Keratinocyte (primary cell): Measurements from ENCODE around the gene RANBP10.

Experiments used
- EZH2 ChIP-seq: IDR thresholded peaks from one replicate; pipeline ENCODE4 v1.6.1; 2012; ENCODE audit warnings: inconsistent platforms, mild to moderate bottlenecking, low read length, moderate library complexity
- TF ChIP-seq, protein P1 (sequence below), 3 experiments: IDR thresholded peaks in 1 of 3; conservative IDR thresholded peaks in 1 of 3; optimal IDR thresholded peaks in 1 of 3; 2 replicates in 2 of 3; 3 replicates in 1 of 3; pipeline versions ENCODE3 to v1.5.1; 2011; ENCODE audit warnings: low read length in 3 of 3, mild to moderate bottlenecking in 3 of 3, moderate library complexity in 2 of 3, control low read depth in 1 of 3, inconsistent platforms in 1 of 3; ENCODE audit not compliant: insufficient read depth in 2 of 3; ENCODE audit errors: extremely low read depth in 1 of 3

DNA sequence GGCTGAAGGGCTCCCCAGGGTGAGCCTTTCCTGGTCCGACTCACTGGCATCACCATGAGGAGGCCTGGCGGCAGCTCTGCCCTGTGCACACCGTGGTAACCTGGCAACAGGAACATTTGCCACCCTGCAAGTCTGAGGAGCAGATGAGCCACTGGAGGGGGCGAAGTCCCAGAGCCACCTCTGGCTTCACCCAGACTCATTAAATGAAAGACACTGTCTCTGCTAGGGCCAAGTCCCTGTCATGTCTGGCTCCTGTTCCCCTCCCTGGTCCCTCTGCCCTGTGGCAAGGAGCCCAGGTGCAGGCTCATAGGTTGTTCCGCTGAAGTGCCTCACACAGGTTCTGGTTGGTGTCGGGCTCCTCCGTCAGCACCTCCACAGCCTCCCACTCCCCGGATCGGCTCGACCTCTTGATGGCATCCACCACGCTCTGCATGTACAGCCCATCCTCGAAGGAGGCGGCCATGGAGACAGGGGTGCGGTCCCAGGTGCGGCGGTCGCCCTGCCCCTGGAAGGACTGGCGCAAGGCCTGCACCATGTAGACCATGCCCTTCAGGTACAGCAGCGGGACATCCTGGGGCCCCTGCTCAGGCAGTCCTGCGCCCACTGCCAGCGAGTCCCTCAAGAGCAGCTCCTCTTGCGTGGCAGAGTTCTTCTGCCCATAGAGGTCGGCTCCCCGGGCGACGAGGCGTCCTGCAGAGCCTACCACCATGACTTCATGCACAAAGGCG lies 131.3 kb downstream of the RANBP10 start:
- TF ChIP-seq, protein P1, sequence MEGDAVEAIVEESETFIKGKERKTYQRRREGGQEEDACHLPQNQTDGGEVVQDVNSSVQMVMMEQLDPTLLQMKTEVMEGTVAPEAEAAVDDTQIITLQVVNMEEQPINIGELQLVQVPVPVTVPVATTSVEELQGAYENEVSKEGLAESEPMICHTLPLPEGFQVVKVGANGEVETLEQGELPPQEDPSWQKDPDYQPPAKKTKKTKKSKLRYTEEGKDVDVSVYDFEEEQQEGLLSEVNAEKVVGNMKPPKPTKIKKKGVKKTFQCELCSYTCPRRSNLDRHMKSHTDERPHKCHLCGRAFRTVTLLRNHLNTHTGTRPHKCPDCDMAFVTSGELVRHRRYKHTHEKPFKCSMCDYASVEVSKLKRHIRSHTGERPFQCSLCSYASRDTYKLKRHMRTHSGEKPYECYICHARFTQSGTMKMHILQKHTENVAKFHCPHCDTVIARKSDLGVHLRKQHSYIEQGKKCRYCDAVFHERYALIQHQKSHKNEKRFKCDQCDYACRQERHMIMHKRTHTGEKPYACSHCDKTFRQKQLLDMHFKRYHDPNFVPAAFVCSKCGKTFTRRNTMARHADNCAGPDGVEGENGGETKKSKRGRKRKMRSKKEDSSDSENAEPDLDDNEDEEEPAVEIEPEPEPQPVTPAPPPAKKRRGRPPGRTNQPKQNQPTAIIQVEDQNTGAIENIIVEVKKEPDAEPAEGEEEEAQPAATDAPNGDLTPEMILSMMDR (optimal IDR thresholded peaks at IDR 0.05 in 1 of 3, IDR thresholded peaks at IDR 0.05 in 1 of 3, conservative IDR thresholded peaks at IDR 0.05 in 1 of 3; ENCODE audit: extremely low read depth in 1 of 3, insufficient read depth in 2 of 3, low read length in 3 of 3), result no peak
- no peak for TF ChIP-seq EZH2
